Measurements from ENCODE around the gene EVL. TPM values are rescaled to one million over a fixed set of nuclear protein-coding genes. Genes with fewer than 3 reads are reported as not detected.

EVL gene
- total and polyA plus RNA-seq, 2 of the 8 experiments (the other 6 are each of a cell fraction or from before 2014, with no cell fraction given), result 30.7 to 64.6 TPM

GRCh38 chr14:100165376-100165775, 100.2 kb downstream of the EVL start (continued):
- TF ChIP-seq POLR2AphosphoS5 (IDR thresholded peaks at IDR 0.05; ENCODE audit: low read depth, low read length) (no peak), JUN (IDR thresholded peaks at IDR 0.05; ENCODE audit: low read depth, low read length) (no peak), KDM1A (IDR thresholded peaks at IDR 0.05; ENCODE audit: borderline replicate concordance, low read length) (no peak), RFX5 (IDR thresholded peaks at IDR 0.05; ENCODE audit: borderline replicate concordance, low read depth, low read length) (no peak), POLR2A (IDR thresholded peaks at IDR 0.05; ENCODE audit: control extremely low read depth in 1 of 2, low read depth in 2 of 2, low read length in 2 of 2) (no peak), TAF7 (optimal IDR thresholded peaks at IDR 0.05; ENCODE audit: borderline replicate concordance, low read depth, low read length) (no peak)

Measured in H1 (cell line).